Measurements from ENCODE around the gene SLC11A1.

DNA sequence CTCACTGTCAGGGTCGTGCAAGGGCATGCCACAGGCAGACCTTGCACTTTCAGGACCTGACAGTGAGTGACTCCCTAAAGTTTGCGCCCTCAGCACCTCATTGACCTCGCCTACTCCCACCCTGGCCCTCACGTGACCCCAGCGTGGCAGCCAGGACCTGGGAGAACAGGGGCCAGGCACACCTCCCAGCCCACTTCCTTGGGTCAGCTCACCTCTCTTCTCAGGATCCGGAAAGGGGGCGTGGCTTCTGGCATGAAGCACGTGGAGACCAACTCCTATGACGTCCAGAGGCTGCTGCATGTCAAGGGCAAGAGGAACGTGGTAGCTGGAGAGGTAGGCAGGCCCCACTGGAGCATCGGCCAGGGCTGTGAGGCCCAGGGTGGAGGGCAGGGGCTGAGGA is 45.7 kb downstream of the SLC11A1 start:
- TF ChIP-seq, protein P1, sequence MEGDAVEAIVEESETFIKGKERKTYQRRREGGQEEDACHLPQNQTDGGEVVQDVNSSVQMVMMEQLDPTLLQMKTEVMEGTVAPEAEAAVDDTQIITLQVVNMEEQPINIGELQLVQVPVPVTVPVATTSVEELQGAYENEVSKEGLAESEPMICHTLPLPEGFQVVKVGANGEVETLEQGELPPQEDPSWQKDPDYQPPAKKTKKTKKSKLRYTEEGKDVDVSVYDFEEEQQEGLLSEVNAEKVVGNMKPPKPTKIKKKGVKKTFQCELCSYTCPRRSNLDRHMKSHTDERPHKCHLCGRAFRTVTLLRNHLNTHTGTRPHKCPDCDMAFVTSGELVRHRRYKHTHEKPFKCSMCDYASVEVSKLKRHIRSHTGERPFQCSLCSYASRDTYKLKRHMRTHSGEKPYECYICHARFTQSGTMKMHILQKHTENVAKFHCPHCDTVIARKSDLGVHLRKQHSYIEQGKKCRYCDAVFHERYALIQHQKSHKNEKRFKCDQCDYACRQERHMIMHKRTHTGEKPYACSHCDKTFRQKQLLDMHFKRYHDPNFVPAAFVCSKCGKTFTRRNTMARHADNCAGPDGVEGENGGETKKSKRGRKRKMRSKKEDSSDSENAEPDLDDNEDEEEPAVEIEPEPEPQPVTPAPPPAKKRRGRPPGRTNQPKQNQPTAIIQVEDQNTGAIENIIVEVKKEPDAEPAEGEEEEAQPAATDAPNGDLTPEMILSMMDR (tag by site-specific recombination; IDR thresholded peaks at IDR 0.05) = no peak
- TF ChIP-seq YY1 (tag by site-specific recombination; IDR thresholded peaks at IDR 0.05) (no peak), ZNF19 (tag by site-specific recombination; IDR thresholded peaks at IDR 0.05; ENCODE audit: low read depth) (no peak), ZNF555 (tag by site-specific recombination; conservative IDR thresholded peaks at IDR 0.05) (no peak), ZNF501 (tag by site-specific recombination; IDR thresholded peaks at IDR 0.05) (no peak), ZNF768 (tag by site-specific recombination; IDR thresholded peaks at IDR 0.05) (no peak), ZNF624 (tag by site-specific recombination; IDR thresholded peaks at IDR 0.05) (no peak), ZNF529 (tag by site-specific recombination; IDR thresholded peaks at IDR 0.05; ENCODE audit: insufficient replicate concordance) (no peak), RBAK (tag by site-specific recombination; IDR thresholded peaks at IDR 0.05) (no peak), ZNF23 (tag by site-specific recombination; IDR thresholded peaks at IDR 0.05; ENCODE audit: borderline replicate concordance) (no peak), HOXA7 (CRISPR knock-in tag; IDR thresholded peaks at IDR 0.05; ENCODE audit: borderline replicate concordance) (no peak)
- TF ChIP-seq, protein P2, sequence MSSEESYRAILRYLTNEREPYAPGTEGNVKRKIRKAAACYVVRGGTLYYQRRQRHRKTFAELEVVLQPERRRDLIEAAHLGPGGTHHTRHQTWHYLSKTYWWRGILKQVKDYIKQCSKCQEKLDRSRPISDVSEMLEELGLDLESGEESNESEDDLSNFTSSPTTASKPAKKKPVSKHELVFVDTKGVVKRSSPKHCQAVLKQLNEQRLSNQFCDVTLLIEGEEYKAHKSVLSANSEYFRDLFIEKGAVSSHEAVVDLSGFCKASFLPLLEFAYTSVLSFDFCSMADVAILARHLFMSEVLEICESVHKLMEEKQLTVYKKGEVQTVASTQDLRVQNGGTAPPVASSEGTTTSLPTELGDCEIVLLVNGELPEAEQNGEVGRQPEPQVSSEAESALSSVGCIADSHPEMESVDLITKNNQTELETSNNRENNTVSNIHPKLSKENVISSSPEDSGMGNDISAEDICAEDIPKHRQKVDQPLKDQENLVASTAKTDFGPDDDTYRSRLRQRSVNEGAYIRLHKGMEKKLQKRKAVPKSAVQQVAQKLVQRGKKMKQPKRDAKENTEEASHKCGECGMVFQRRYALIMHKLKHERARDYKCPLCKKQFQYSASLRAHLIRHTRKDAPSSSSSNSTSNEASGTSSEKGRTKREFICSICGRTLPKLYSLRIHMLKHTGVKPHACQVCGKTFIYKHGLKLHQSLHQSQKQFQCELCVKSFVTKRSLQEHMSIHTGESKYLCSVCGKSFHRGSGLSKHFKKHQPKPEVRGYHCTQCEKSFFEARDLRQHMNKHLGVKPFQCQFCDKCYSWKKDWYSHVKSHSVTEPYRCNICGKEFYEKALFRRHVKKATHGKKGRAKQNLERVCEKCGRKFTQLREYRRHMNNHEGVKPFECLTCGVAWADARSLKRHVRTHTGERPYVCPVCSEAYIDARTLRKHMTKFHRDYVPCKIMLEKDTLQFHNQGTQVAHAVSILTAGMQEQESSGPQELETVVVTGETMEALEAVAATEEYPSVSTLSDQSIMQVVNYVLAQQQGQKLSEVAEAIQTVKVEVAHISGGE (tag by site-specific recombination; conservative IDR thresholded peaks at IDR 0.05; ENCODE audit: low read depth) = no peak
- TF ChIP-seq, protein P3, sequence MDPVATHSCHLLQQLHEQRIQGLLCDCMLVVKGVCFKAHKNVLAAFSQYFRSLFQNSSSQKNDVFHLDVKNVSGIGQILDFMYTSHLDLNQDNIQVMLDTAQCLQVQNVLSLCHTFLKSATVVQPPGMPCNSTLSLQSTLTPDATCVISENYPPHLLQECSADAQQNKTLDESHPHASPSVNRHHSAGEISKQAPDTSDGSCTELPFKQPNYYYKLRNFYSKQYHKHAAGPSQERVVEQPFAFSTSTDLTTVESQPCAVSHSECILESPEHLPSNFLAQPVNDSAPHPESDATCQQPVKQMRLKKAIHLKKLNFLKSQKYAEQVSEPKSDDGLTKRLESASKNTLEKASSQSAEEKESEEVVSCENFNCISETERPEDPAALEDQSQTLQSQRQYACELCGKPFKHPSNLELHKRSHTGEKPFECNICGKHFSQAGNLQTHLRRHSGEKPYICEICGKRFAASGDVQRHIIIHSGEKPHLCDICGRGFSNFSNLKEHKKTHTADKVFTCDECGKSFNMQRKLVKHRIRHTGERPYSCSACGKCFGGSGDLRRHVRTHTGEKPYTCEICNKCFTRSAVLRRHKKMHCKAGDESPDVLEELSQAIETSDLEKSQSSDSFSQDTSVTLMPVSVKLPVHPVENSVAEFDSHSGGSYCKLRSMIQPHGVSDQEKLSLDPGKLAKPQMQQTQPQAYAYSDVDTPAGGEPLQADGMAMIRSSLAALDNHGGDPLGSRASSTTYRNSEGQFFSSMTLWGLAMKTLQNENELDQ (tag by site-specific recombination; IDR thresholded peaks at IDR 0.05; ENCODE audit: low read depth) = no peak
